Measurements from ENCODE around the gene NPDC1.
A peak's percentile ranks its signal among the peaks of the same experiment; 100 is the strongest.
"Not testable (repeated sequence)": the region's sequence is repeated elsewhere in the genome, so short reads cannot be mapped to it uniquely, and the experiment has no call there.

The NPDC1 gene

GRCh38 chr9:137074657-137075274 is 28.8 kb upstream of the NPDC1 start:
- DNase-seq, result no peak

GRCh38 chr9:137073992-137074399 is 28.0 kb upstream of the NPDC1 start:
- DNase-seq, result no peak

- no peak for DNase-seq
Observed at GRCh38 chr9:137071282-137071681, 25.3 kb upstream of the NPDC1 start.

- peak; percentile 64 to 67 for DNase-seq
Observed at GRCh38 chr9:137070906-137071275, 24.9 kb upstream of the NPDC1 start.

GRCh38 chr9:137070201-137070905 is 24.4 kb upstream of the NPDC1 start, which contains the start of gene SAPCD2:
Gene SAPCD2, minus strand, starts transcription at chr9:137070557. Its CDS starts 97 bp downstream, at chr9:137070460.
- DNase-seq, result peak; percentile 86 to 89

GRCh38 chr9:137069508-137070091 is 23.6 kb upstream of the NPDC1 start:
- DNase-seq, result no peak

GRCh38 chr9:137068539-137069507 is 22.8 kb upstream of the NPDC1 start:
- DNase-seq, result no peak

- DNase-seq, result peak in 1 of 2 experiments; percentile 33
Observed at GRCh38 chr9:137067860-137068538, 22.0 kb upstream of the NPDC1 start.

- DNase-seq, result no peak
Observed at GRCh38 chr9:137066096-137066861, 20.3 kb upstream of the NPDC1 start.

- no peak for DNase-seq
Observed at GRCh38 chr9:137065336-137065967, 19.5 kb upstream of the NPDC1 start.

GRCh38 chr9:137064880-137065164 is 18.8 kb upstream of the NPDC1 start:
- no peak for DNase-seq

GRCh38 chr9:137064027-137064879 is 18.3 kb upstream of the NPDC1 start:
- DNase-seq, result no peak

- no peak for DNase-seq
Observed at GRCh38 chr9:137063311-137064026, 17.5 kb upstream of the NPDC1 start.

GRCh38 chr9:137062798-137063197 is 16.8 kb upstream of the NPDC1 start:
- not testable (repeated sequence) for DNase-seq

- no peak for DNase-seq
Observed at GRCh38 chr9:137062384-137062783, 16.4 kb upstream of the NPDC1 start.

GRCh38 chr9:137058521-137059234 is 12.7 kb upstream of the NPDC1 start:
- no peak for DNase-seq

- peak in 1 of 2 experiments; percentile 63 for DNase-seq
Observed at GRCh38 chr9:137057545-137057944, 11.6 kb upstream of the NPDC1 start.

GRCh38 chr9:137056739-137057415 is 10.9 kb upstream of the NPDC1 start:
- no peak for DNase-seq
